ENCODE results near the gene BHLHA15.

- TF ChIP-seq CTCF (IDR thresholded peaks at IDR 0.05) (peak; percentile 56), ZFX (IDR thresholded peaks at IDR 0.05; ENCODE audit: borderline replicate concordance) (no peak)
These were observed 42.2 kb upstream of the BHLHA15 start for GRCh38 chr7:98168904-98169621.

All from 22Rv1 (cell line).